Limb (tissue), 2 donors: ENCODE measurements around the gene SHQ1.
A peak's percentile ranks its signal among the peaks of the same experiment; 100 is the strongest.
"Not testable (repeated sequence)": the region's sequence is repeated elsewhere in the genome, so short reads cannot be mapped to it uniquely, and the experiment has no call there.

Experiments
- DNase-seq, 2 donors: peaks; one replicate each; pipeline ENCODE4 v3.0.0-alpha.2; 2016; ENCODE audit errors: extremely low spot score in 2 of 2

The SHQ1 gene

DNA sequence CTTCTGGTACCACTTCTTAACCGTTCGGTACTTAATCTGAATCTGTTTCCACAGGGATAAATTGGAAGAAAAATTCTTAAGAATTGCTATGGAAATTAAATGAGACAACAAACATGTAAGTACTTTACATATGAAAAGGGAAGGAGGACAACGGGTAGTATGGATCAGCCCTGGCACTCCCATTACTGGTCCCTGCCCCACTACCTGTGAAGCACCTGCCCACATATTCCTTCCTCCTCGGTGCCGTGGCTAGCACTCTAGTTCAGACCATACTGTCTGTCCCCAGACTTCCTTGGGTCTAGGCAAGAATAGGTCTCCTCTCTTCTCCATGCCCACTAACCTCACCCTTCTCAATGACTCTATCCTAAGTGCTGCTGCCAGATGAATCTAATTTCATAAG lies 46.2 kb downstream of the SHQ1 start:
- no peak for DNase-seq

- no peak for DNase-seq
Observed at GRCh38 chr3:72800869-72801268, 47.4 kb downstream of the SHQ1 start.

DNA sequence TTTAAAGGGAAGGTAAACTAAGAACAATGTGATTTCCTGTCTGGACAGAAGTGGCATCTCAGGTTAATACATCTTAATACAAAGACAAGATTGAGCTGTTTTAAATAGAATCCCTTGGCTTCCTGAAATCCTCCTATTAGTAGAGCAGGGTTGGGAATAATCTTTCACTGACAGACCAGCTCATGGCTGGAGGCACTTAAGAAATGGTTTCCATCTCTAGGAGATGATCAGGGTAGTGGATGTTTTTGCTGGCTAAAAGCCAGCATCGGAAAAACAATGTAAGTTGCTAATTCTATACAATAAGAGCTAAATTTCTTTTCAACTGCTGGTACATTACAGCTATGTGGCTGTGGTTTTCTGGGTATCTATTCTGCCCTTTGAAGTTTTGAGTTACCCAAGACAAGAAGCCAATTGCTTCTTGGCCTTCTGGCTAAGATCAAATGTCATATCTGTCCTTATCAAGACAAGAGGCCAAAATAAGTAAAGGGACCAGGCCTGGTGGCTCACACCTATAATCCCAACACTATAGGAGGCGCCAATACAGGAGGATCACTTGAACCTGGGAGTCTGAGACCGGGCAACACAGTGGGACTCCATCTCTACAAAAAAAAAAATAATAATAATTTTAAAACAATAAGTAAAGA lies 49.6 kb downstream of the SHQ1 start:
- DNase-seq = no peak

GRCh38 chr3:72797773-72798543 lies 50.3 kb downstream of the SHQ1 start:
- DNase-seq = peak in 1 of 2 donors; percentile 46

DNA sequence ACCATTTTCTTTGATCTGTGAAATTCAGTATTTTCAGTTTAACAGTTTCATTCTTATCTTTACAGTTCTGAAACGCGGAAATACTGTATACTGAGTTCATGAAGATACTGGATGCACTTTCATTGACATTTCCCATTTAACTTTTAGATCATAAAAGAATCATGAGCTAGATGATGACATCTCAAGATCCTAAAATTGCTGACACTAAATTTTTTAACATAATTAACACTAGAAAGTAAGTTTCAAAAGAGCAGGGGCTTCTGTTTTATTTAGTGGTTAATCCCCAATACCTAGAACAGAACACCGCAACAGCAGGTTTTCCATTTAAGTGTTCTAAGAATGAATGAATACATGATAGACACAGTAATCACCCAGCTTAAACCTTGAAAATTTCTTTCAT lies 54.2 kb downstream of the SHQ1 start:
- no peak for DNase-seq

DNA sequence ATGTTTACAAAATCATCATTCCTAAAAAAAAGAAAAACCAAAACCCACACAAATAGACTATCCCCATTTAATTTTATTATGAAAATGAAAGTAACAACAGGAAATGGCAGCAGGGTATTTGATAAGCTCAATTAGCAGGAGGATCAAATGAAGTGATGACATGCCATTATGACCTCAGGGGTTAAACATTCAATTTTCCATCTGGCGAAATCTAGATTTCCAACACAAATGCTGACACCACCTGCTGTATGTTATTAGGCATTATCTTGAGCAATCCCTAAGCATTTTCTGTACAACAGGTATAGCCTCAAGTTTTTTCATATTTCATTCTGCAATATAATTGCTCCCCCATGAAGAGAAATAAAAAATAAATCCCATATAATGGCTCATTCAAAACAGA lies 57.1 kb downstream of the SHQ1 start:
- no peak for DNase-seq

- no peak for DNase-seq
Observed at GRCh38 chr3:72789786-72790185, 58.5 kb downstream of the SHQ1 start.

DNA sequence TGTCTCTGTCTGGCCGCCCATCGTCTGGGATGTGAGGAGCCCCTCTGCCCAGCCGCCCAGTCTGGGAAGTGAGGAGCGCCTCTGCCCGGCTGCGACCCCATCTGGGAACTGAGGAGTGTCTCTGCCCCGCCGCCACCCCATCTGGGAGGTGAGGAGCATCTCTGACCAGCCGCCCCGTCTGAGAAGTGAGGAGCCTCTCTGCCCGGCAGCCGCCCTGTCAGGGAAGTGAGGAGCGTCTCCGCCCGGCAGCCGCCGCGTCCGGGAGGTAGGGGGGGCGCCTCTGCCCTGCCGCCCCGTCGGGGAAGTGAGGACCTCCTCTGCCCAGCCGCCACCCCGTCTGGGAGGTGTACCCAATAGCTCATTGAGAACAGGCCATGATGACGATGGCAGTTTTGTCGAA lies 60.0 kb downstream of the SHQ1 start:
- not testable (repeated sequence) for DNase-seq

DNA sequence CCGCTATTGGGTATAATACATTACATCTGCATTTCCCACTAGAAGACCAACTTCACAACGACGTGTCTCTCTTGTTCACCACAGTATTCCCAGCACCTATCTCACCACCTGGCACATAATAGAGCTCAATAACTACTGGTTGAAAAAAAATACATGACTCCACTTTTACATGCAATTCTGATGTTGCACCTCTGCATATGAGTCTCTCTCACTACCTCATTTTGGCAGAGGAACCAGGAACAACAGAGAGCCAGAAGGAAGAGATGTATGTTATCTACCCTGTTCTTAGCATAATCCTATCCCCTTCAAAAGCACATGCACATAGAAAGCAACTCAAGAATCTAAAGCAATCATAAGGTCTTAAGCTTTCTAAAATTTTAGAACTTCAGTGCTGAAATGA lies 61.6 kb downstream of the SHQ1 start:
- no peak for DNase-seq

DNA sequence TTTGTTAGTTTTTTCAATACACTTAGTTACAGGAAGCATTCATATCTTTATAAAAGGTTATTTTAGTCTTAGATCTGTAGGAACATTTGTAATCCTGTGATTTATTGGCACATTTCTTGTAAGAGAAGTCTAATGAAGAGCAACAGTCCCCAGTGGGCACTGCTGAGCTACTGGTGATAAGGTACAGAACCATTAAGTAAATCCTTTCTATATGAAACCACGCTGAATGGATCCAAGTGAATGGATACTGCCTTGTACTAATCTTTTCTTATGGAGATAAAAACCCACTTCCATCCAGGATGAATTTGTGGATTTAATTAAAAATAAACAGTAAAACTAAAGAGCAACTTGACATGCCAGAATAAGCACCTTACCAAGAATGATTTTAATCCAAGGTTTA lies 64.0 kb downstream of the SHQ1 start:
- no peak for DNase-seq

DNA sequence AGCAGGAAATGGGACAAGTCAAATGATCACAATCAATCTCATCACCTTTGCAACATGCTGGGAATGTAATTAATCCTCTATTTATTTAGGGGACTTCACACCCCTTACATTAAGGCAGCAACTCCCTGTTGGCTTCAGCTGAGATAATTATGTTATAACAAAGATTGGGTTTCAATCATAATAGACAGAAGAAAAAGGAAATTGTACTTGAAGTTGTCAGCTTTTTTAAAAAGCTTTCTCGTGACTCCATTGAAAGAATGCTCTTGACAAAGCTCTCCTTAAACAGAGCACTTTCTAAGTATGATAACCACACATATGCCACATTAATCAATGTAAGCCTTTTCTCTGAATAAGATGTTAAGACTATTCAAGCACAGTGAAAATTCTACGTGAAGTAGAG lies 65.7 kb downstream of the SHQ1 start:
- no peak for DNase-seq

GRCh38 chr3:72769758-72770540 lies 78.3 kb downstream of the SHQ1 start:
- no peak for DNase-seq

GRCh38 chr3:72768936-72769335 lies 79.3 kb downstream of the SHQ1 start:
- DNase-seq = no peak

GRCh38 chr3:72768481-72768880 lies 79.8 kb downstream of the SHQ1 start:
- DNase-seq = no peak

DNA sequence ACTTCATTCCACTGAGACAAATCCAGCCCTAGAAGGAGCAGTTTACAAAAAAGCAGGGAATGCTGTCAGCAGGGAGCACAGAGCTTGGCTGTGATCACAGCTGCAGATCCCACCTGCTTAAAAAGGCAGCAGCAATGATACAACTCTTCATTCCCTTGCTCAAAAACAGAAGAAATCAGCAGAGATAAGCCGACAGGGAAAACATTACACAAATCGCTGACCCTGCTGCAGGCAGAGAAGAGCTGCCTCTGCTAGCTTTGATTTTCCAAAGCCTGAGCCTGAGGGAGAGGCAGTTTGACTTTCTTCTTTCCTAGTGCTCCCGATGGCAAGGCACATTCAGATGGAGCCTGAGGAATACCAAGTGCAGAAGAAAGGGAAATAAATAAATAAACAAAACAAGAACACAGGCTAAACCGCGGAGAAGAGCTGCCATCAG lies 80.2 kb downstream of the SHQ1 start:
- DNase-seq = no peak

- DNase-seq = no peak
Observed at GRCh38 chr3:72766866-72767265, 81.4 kb downstream of the SHQ1 start.

DNA sequence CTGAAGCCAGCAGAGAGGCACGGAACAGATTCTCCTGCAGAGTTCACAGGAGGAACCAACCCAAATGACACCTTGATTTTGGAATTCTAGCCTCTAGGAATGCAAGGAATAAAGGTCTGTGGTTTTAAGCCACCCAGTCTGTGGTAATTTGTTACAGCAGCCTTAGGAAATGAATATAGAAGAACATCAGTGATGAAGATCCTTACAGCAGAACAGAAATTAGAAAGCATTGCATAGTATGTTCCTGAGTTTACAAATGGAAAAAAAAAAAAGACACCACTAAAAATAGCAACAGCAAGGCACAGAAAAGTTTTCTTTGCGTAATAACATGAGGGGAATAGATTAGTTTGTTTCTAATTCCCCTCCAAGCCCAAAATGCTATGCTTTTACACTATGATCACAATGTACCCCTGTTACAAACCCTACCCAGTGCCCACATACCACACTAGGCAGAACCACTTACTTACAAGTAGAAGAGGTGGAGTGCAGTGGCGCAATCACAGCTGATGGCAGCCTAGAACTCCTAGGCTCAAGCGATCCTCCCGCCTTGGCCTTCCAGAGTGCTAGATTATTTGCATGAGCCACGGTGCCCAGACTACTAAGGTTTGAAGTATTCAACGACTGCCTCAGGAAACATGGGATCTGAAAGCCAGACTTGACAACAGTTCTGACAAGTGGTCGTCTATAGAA lies 84.3 kb downstream of the SHQ1 start:
- DNase-seq = no peak

DNA sequence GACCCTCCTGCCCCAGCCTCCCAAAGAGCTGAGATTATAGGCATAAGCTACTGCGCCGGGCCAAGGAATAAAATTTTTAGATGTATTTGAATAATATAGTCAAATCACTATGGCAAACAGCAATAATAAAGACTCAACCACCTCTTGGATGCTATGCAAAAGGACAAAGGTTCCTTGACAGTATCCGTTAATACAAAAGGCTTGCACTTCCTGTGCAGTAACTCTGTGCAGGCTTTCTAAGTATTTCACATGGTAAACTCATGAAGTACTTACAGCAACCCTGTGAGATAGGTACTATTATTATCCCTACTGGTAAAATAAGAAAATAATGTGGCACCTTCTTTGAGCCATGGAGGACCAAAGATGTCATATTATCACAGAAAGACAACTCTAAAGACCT lies 86.8 kb downstream of the SHQ1 start:
- no peak for DNase-seq

GRCh38 chr3:72760225-72760624 lies 88.0 kb downstream of the SHQ1 start:
- no peak for DNase-seq

DNA sequence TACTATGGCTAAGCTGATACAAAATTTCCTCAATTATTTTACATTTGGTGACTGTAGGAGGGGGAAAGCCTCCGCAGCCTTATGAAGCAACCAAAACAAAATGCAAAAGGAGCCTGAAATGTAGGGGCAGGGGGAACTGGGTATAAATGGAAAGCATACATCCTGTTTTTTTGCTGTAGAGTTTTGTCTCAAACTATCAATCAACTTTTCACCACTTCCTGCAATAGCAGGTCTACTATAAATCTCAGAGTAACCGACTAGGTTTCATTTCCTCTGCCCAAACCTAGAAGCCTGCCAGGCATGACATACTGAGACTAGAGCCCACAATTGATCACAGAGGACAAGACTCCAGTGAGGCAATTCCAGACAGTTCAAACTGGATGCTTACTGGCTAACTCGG lies 91.3 kb downstream of the SHQ1 start:
- DNase-seq = no peak

- no peak for DNase-seq
Observed at GRCh38 chr3:72754582-72754981, 93.7 kb downstream of the SHQ1 start.

DNA sequence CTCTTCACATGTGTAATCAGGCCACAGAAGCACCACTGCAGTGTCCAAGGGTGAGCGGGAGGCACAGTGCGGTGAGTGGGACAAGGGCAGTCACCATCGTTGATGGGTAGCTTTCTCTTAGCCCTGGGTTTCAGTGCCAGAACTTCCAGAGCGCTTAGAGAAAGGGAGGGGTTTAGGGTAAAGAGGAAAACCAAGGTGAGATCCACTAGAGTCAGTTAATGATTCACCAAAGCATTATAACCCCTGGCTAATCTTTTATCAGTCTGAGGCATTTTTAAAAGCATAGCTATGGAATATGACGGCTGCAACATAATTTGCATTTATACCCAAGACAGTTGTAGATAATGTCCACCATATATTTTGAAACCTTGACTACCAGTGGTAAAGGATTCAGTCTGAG lies 94.8 kb downstream of the SHQ1 start:
- no peak for DNase-seq
